ENCODE measurements around the gene TBC1D1.
"Not testable (repeated sequence)": the region's sequence is repeated elsewhere in the genome, so short reads cannot be mapped to it uniquely, and the experiment has no call there.

TBC1D1 gene

GRCh38 chr4:38017609-38018008, 126.7 kb downstream of the TBC1D1 start:
- DNase-seq, result no peak

GRCh38 chr4:38020386-38020785, 129.5 kb downstream of the TBC1D1 start:
- DNase-seq, result no peak

GRCh38 chr4:38020961-38021360, 130.1 kb downstream of the TBC1D1 start:
- DNase-seq, result not testable (repeated sequence)

GRCh38 chr4:38021751-38022150, 130.9 kb downstream of the TBC1D1 start:
- no peak for DNase-seq

GRCh38 chr4:38023347-38024205, 132.7 kb downstream of the TBC1D1 start:
- DNase-seq, result no peak

GRCh38 chr4:38024206-38024509, 133.3 kb downstream of the TBC1D1 start:
- DNase-seq, result no peak

GRCh38 chr4:38025665-38026064, 134.8 kb downstream of the TBC1D1 start:
- DNase-seq, result no peak

GRCh38 chr4:38026158-38026740, 135.4 kb downstream of the TBC1D1 start:
- no peak for DNase-seq

- DNase-seq, result no peak
Measured at GRCh38 chr4:38030023-38030422, 139.1 kb downstream of the TBC1D1 start.

GRCh38 chr4:38034986-38035882, 144.3 kb downstream of the TBC1D1 start:
- peak; percentile 43 for DNase-seq

GRCh38 chr4:38036548-38036947, 145.7 kb downstream of the TBC1D1 start:
- DNase-seq, result no peak

GRCh38 chr4:38037612-38038011, 146.7 kb downstream of the TBC1D1 start:
- no peak for DNase-seq

- no peak for DNase-seq
Measured at GRCh38 chr4:38040619-38041018, 149.7 kb downstream of the TBC1D1 start.

- DNase-seq, result no peak
Measured at GRCh38 chr4:38044060-38044459, 153.2 kb downstream of the TBC1D1 start.

GRCh38 chr4:38045289-38045988, 154.6 kb downstream of the TBC1D1 start:
- no peak for DNase-seq

GRCh38 chr4:38046727-38047489, 156.0 kb downstream of the TBC1D1 start:
- DNase-seq, result no peak

GRCh38 chr4:38049545-38050170, 158.8 kb downstream of the TBC1D1 start:
- DNase-seq, result no peak

GRCh38 chr4:38050560-38051350, 159.9 kb downstream of the TBC1D1 start:
- peak; percentile 36 for DNase-seq

- DNase-seq, result no peak
Measured at GRCh38 chr4:38055566-38055965, 164.7 kb downstream of the TBC1D1 start.

GRCh38 chr4:38056011-38056685, 165.3 kb downstream of the TBC1D1 start:
- DNase-seq, result no peak
